Measurements from ENCODE around the gene DBP.
A peak's percentile ranks its signal among the peaks of the same experiment; 100 is the strongest.

DBP gene

GRCh38 chr19:48595171-48595570 is 42.0 kb downstream of the DBP start:
- Histone ChIP-seq H3K9me3 (ENCODE audit: control insufficient read depth, low read length) (no peaks in the 10 kb centered on the region), H3K27me3 (ENCODE audit: control insufficient read depth, insufficient read depth, low read length) (no peaks in the 10 kb centered on the region), H3K4me3 (ENCODE audit: low read length) (no peak overlapping the region), H3K4me1 (ENCODE audit: control insufficient read depth, insufficient read depth, low read length) (no peaks in the 10 kb centered on the region), H3K36me3 (ENCODE audit: control insufficient read depth, insufficient read depth, low read length) (no peaks in the 10 kb centered on the region), H3K9ac (ENCODE audit: low read length) (no peak overlapping the region)

DNA sequence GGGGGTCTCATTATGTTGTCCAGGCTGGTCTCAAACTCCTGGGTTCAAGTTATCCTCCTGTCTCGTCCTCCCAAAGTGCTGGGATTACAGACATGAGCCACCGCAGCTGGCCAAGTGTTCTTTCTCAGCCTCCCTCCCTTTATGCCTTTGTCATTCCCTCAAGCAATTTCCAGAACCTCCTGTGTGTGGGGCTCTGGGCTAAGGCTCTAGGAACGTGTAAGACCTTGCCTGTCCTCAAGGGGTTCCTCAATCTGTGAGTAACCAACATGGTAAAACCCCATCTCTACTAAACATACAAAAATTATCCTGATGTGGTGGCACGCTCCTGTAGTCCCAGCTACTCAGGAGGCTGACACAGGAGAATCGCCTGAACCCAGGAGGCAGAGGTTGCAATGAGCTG is 46.2 kb downstream of the DBP start:
- peaks cover 6% of the 10 kb centered on the region for H3K4me1 ChIP-seq (ENCODE audit: control insufficient read depth, insufficient read depth, low read length)
- no peaks in the 10 kb centered on the region for H3K36me3 ChIP-seq (ENCODE audit: control insufficient read depth, insufficient read depth, low read length)
- H3K27me3 ChIP-seq (ENCODE audit: control insufficient read depth, insufficient read depth, low read length), result no peaks in the 10 kb centered on the region
- H3K4me3 ChIP-seq (ENCODE audit: low read length), result no peak overlapping the region
- H3K9me3 ChIP-seq (ENCODE audit: control insufficient read depth, low read length), result no peaks in the 10 kb centered on the region
- H3K9ac ChIP-seq (ENCODE audit: low read length), result no peak overlapping the region

- peak overlapping the region; percentile 61 for H3K9ac ChIP-seq (ENCODE audit: low read length)
- H3K27me3 ChIP-seq (ENCODE audit: control insufficient read depth, insufficient read depth, low read length), result no peaks in the 10 kb centered on the region
- H3K36me3 ChIP-seq (ENCODE audit: control insufficient read depth, insufficient read depth, low read length), result no peaks in the 10 kb centered on the region
- peaks cover 13% of the 10 kb centered on the region for H3K4me1 ChIP-seq (ENCODE audit: control insufficient read depth, insufficient read depth, low read length)
- H3K4me3 ChIP-seq (ENCODE audit: low read length), result peak overlapping the region; percentile 31
- H3K9me3 ChIP-seq (ENCODE audit: control insufficient read depth, low read length), result no peaks in the 10 kb centered on the region
These were observed 48.3 kb downstream of the DBP start for GRCh38 chr19:48588670-48589401.

- no peaks in the 10 kb centered on the region for H3K36me3 ChIP-seq (ENCODE audit: control insufficient read depth, insufficient read depth, low read length)
- H3K4me3 ChIP-seq (ENCODE audit: low read length), result no peak overlapping the region
- H3K4me1 ChIP-seq (ENCODE audit: control insufficient read depth, insufficient read depth, low read length), result peaks cover 20% of the 10 kb centered on the region
- no peaks in the 10 kb centered on the region for H3K27me3 ChIP-seq (ENCODE audit: control insufficient read depth, insufficient read depth, low read length)
- no peak overlapping the region for H3K9ac ChIP-seq (ENCODE audit: low read length)
- no peaks in the 10 kb centered on the region for H3K9me3 ChIP-seq (ENCODE audit: control insufficient read depth, low read length)
These were observed 49.8 kb downstream of the DBP start for GRCh38 chr19:48587387-48587786.

DNA sequence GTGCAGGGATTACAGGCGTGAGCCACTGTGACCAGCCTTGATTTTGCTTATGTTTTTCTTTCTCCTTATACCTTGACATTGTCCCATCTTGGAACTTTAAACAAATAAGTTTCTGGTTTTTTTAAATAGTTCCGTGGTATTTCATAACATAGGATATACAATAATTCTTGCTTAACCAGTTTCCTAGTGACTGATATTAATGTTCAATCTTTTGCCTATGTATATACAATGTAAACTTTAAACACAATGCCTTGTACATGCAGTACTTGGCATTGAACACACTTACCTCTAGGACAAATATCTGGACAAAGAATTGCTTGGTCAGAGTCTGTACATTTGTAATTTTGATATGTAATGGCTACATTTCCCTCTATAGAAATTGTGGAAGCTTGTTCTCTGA is 55.0 kb downstream of the DBP start:
- Histone ChIP-seq H3K36me3 (ENCODE audit: control insufficient read depth, insufficient read depth, low read length) (no peaks in the 10 kb centered on the region), H3K9me3 (ENCODE audit: control insufficient read depth, low read length) (no peaks in the 10 kb centered on the region), H3K4me1 (ENCODE audit: control insufficient read depth, insufficient read depth, low read length) (peaks cover 15% of the 10 kb centered on the region), H3K9ac (ENCODE audit: low read length) (no peak overlapping the region), H3K27me3 (ENCODE audit: control insufficient read depth, insufficient read depth, low read length) (no peaks in the 10 kb centered on the region), H3K4me3 (ENCODE audit: low read length) (no peak overlapping the region)

Measured in mucosa of stomach (tissue), 1 donor.